HS-27A (cell line): ENCODE data around the gene SCAPER.

Experiments used
- DNase-seq: peaks from one replicate; pipeline ENCODE4 v3.0.0-alpha.2; 2012; ENCODE audit warnings: low read depth, missing footprints

The SCAPER gene

DNA sequence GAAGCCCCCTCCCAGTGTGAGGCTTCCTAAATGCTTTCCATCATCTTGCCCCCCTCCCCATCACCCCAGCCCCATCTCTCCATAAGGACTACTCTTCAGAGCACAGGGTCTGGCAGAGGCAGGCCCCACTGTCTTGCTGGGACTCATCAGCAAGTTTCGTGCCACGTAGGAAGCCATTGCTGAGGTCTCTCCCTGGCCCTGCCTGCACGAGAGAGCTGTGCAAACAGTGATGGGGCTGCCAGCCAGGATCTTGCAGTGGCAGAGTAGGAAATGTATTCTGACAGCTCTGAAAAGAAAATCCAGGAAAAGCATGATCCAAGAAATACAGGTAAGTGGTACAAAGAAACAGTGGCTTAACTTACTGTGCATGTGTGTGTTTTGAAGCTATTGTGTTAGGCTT is 546.0 kb downstream of the SCAPER start:
- no peak for DNase-seq

DNA sequence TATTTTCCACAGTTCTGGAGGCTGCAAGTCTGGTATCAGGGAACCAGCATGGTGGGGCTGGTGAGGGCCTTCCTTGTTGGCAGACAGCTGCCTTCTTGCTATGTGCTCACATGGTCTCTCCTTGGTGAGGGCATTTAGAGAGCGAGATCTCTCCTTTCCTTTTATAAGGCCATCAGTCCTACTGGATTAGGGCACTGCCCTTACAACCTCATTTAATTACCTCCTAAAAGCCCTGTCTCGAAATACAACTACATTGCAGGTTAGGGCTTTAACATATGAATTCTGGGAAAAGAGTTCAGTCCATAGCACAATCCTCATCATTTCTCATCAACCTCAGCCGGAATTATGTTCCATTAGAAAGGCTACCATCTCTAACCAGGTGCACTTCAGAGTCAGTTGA is 546.7 kb downstream of the SCAPER start:
- no peak for DNase-seq

DNA sequence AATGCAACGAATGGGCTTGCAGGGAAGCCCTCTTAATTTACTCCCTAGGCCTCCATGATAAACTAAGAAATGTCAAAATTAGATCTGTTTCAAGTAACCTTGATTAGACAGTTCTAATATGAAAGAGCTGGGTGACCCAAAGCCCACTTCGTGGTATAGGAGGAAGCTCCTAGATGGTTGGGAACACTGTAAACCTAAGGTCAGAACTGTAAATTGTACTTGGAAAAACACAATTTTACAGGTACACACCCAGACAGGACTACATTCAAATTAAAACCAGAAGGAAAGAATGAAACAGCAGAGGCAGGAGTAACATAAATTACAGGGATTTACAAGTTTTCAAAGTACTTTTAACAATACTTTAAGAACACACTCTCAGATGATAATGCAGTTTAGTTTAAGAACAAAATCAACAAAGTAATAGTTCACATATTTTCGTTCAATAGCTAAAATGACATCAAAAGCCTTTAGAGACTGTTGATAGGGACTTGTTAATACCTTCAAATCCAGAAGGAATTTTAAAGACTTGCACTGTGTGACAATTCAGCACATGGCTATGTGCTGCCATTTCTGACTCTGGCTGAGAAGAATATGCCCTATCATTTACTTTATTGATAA is 550.2 kb downstream of the SCAPER start:
- no peak for DNase-seq

DNA sequence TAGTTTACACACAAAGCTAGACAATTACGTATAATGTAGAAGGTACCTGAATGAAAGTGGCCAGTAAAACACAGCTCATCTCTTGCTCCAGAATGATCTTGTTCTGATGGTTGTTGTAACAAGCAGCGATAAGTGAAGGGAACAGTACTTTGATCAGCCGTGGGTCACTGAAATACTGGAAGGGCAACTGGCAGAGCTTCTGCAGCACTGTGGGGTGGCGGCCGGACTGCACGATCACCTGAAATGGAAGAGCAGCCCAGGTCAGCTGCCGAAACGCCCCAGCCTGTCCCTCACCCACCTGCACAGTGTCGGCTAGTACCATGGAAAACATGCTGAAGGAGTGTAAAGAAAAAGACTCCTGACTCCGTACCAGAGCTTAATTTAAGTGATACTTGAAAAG is 551.2 kb downstream of the SCAPER start:
- DNase-seq: no peak

DNA sequence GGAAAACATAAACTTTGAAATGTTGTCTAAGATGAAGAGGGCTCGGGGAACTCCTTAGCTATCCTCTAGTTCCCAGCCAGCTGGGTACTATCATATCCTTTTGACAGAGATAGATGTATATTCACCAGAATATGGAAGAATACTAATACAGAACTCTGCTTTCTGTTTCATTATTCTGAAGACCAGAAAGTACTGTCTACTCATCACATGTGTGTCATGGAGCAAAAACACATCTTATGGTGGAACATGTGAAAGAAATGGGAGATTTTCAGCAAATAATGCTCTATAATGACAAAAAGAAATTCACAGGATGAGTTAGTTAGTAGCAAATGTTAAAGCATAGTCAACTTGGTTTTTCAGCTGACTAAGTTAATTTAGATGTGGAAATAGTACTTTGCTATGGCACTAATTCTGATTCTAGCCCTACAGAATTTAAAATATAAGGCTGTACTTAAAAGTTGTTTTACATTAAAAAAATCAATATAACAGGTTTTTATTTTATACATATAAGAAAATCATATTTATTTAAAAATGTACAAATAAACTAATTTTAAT is 552.0 kb downstream of the SCAPER start:
- no peak for DNase-seq

DNA sequence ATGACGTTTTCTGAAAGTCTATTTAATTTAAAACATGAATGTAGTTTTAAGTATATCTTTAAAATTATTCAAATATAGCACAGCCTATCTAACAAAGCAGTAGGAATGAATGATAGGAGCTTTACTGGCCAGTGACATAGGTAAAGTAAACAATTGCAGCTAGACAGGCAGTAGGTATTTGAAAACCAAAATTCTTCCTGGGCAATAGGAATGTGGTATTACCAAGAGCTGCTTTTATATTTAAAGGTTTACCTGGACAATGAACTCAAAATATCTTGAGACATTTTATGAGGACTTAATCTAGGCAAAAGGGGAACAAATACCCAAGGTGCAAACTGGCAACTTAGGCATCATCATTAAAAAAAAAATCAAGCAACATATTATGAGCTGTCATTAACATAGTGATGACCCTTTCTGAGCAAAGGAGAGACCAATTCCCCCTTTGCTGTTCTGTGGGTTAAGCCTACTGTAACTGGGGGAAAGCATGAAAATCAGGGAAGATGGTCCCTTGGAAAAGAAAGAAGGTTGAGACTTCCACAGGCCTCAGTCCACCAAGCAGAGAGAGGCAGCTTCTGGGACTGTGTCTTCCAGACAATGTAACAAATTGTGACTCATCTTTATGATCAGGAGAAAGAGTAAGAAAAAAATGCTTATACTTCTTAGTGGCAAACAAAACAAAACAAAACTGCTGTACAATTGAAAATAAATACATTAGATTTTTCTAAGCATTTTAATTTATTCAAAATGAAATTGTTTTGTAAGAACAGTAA is 555.7 kb downstream of the SCAPER start:
- no peak for DNase-seq

DNA sequence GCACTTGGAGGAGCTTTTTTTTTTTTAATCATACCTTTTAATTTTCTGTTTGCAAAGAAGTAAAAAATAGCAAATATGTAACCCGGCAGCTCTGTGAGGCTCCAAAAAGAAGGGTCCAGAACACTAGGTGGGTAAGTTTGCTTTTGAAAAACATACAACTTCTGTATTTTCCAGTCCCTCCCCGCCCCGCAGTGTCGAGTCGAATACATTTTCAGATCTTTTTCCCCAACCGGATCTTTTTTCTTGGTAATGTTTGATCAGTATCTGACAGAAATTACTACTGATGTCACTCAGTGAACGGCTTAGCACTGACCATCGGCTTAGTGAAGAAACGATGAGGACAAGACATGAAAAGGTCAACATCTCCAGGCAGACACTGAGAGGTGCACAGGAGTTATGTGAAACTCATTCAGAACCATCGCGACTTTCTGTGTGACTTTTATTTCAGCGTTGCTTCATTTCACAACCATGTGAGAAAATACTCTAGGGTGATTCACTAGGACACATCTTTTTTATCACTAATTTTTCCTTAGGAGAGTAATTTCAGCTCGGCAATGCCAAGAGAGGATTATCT is 557.6 kb downstream of the SCAPER start:
- no peak for DNase-seq

DNA sequence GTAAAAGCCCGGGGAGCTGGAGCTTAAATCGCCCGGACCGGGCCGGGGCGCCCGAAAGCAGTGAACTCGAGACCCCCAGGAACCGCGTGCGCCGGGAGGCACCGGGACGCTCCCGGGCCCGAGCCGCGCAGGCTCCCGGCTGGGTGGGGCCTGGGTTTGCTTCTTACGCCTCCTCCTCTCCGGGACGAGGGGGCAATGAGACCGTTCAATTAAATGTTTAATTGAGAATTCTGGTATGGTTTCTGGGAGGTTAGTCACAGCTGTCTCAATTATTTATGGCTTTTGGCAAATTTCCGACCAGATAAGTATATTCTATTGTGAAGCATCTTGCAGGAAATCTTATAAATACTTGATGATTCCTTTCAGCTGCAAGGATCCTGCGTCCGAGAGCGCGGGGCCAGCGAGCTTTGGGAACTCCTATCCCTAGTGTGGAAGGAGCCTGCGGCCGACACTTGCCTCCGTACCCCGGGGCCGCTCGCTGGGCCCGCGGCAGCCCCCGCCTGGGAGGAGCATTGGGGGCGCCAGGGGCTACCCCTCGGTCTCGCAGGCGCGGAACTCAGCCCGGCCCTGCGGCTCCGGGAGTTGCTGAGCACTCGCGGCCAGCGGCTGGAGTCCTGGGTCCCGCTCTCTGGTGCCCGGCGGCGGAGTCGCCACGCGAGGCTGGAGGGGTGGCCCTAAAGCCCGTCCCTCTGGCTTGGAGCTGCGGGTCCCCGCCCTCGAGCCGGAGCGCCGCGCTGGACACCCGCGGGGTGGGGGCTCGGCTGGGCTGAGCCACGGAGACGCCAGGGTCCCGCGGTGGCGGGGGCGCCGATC is 558.3 kb downstream of the SCAPER start:
- no peak for DNase-seq

DNA sequence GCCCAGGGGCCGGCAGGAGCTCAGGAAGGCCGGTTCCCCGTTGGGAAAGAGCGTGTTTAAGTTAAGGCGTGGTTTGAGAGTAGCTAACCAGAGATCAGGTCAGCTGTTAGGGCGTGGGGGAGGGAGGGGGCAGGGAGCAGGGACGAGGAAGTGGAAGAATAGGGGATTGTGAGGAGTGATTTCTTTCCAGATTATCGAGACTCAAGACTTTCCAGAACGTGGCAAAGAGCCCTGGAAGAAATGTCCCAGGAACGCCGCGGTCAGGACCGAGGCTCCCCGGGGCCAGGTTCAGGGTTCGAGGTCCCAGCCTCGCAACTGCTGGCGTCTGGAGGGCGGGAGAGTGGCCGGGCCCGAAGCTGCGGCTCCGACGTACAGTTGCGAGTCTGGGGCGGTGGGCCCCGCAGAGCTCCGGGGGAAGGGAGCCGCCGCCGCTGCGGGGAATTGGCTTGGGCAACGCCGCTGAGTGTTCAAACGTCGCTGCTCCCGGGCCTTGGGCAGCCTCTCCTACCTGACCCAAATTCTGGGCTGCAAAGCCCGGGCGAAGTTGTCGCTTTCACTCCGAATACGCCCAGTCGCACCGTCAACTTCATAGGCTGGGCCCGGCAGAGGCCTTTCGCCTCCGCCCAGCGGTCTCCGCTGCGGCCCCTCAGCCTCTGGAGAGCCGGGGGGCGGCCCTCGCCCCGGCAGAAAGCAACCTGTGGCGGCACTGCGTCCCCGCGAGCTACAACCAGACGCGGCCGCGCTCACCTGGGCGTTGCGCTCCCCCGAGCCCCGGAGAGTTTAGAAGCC is 559.1 kb downstream of the SCAPER start:
- no peak for DNase-seq

DNA sequence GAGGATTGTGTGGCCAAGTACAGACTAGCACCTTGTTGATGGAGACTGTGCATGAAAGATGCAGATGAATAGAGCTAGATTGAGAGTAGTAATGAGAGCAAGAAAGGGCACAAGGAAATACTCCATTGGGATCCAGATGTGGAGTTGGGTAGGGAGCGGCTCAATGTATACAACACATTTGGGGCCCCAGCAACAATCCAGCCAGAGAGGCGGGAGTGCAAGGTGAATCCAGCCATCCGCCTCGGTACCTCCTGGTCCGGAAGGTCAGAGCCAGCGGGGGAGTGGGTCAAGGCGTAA is 559.6 kb downstream of the SCAPER start:
- DNase-seq: no peak

DNA sequence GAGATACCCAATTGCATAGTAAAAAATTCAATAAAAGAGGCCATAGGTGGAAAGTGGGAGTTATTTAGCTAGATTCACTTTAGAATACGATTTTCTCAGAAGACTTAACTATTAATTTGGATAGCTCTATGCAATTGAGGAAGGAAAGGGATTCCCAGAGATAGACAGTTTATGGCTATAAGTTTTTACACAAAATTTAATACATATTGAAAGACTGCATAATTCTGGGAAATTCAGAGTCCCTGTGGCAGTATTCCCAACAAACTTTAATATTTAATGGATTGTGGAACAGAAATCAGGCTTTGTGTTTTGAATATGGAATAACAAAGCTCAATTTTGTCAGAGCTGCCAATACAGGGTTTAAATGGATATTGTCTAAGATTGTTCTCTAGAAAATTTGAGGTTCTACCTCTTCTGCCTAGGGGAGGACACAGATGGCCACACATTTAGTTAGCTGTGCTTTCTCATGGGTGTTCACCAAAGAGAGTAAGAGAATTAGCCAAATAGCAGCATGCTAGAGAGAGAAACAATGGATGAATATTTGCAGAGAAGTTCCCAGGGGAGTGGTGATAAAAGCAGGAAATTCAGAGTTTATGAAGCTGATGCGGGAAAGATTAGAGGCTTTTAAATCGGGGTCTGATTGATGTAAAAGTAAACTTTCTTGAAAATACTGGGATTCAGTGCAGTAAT is 560.1 kb downstream of the SCAPER start:
- DNase-seq: no peak

DNA sequence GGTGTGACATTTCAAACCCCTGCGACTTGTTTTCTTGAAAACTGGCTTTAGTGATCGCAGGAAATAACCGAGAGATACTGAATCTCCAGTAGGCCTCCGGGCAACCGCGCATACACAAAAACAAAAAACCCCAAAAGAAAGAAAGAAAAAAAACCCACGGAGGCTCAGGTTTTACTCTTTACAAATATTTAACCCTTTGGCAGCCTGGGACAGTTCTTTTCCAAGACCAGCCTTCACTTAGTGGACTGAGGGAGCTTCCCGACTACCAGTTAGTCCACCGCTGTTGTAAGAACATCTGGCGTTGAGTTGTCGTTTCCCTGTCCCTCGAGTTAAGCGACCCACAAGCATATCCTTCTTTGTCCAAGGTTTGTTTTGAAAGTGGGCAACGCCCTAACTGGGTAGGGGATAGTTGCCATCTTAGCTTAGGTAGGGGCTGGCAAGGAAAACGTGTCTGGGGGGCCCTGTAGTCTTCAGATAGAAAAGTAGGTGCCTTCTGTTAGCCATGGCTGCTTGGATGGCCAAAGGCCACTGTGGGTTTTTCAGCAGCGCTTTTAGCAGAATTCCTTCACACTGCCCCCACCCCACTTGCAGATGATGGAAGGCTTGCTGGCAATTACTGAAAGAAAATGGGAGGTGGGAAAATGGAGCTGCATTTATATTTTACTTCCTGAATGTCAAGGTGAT is 561.7 kb downstream of the SCAPER start:
- no peak for DNase-seq

DNA sequence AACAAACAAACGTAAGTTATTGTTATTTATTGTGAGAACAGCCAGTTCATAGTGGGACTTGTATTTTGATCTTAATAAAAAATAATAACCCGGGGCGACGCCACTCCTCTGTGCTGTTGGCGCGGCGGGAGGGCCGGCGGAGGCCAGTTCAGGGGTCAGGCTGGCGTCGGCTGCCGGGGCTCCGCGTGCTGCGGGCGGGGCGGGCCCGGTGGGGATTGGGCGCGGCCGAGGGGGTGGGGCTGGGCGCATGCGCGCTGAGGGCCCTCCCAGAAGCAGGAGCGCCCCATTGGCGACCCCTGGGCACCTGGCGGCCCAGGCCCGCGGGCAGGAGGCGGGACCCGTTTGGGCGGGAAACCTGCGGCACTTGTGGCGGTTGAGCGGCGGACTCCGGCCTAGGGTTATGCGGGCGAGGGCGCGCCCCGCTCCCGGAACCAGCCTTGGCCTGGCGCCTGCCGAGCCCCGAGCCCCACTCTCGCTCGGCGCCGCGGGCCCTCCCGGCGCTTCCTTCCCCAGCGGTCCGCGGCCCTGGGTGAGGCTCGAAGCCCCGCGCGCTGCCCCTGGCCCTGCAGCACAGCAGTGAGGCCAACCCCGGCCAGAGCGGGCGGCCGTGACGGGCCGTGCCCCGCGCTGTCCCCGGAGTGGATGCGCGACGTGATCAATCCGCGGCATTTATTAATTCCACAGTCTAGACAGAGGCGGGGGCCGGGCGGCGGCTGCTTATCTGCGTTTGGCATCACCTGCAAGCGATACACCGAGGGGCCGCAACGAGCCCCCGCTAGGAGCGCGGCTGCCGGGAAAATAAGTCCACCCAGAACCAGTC is 562.5 kb downstream of the SCAPER start:
- DNase-seq: no peak

DNA sequence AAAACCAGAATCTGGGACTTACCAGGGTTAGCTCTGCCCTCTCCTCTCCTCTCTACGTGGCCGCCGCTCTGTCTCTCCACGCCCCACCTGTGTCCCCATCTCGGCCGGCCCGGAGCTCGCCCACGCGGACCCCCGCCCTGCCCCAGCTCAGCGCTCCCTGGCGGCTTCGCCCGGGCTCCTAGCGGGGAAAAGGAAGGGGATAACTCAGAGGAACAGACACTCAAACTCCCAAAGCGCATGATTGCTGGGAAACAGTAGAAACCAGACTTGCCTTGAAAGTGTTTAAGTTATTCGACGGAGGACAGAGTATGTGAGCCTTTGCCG is 563.1 kb downstream of the SCAPER start:
- no peak for DNase-seq

DNA sequence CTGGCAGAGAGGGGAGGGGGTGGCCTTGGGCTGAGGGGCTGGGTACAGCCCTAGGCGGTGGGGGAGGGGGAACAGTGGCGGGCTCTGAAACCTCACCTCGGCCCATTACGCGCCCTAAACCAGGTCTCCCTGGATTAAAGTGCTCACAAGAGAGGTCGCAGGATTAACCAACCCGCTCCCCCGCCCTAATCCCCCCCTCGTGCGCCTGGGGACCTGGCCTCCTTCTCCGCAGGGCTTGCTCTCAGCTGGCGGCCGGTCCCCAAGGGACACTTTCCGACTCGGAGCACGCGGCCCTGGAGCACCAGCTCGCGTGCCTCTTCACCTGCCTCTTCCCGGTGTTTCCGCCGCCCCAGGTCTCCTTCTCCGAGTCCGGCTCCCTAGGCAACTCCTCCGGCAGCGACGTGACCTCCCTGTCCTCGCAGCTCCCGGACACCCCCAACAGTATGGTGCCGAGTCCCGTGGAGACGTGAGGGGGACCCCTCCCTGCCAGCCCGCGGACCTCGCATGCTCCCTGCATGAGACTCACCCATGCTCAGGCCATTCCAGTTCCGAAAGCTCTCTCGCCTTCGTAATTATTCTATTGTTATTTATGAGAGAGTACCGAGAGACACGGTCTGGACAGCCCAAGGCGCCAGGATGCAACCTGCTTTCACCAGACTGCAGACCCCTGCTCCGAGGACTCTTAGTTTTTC is 563.6 kb downstream of the SCAPER start:
- DNase-seq: no peak

DNA sequence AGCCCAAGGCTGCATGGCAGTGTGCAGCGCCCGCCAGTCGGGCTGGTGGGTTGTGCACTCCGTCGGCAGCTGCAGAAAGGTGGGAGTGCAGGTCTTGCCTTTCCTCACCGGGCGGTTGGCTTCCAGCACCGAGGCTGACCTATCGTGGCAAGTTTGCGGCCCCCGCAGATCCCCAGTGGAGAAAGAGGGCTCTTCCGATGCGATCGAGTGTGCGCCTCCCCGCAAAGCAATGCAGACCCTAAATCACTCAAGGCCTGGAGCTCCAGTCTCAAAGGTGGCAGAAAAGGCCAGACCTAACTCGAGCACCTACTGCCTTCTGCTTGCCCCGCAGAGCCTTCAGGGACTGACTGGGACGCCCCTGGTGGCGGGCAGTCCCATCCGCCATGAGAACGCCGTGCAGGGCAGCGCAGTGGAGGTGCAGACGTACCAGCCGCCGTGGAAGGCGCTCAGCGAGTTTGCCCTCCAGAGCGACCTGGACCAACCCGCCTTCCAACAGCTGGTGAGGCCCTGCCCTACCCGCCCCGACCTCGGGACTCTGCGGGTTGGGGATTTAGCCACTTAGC is 564.3 kb downstream of the SCAPER start:
- DNase-seq: no peak

DNA sequence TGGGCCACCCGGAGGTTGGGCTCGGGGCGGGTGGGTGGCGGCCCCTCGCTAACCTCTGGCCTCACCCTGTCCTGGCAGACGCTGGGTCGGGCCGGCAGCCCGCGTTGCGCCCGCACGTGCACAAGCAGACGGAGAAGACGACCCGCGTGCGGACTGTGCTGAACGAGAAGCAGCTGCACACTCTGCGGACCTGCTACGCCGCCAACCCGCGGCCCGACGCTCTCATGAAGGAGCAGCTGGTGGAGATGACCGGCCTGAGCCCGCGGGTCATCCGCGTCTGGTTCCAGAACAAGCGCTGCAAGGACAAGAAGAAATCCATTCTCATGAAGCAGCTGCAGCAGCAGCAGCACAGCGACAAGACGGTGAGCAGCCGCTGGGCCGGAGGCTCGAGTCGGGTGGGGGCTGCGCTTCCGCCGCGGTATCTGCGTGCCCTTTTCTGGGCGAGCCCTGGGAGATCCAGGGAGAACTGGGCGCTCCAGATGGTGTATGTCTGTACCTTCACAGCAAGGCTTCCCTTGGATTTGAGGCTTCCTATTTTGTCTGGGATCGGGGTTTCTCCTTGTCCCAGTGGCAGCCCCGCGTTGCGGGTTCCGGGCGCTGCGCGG is 564.8 kb downstream of the SCAPER start:
- DNase-seq: no peak
